CD4-positive, alpha-beta T cell (primary cell): ENCODE results near the gene PDLIM7. TPM values are rescaled to one million over a fixed set of nuclear protein-coding genes. Genes with fewer than 3 reads are reported as not detected.

ENCODE experiments used
- ATAC-seq: fragments of 200-7000 bp; cut with Tn5 transposase; one replicate; pipeline ENCODE4 v1.10.0; 2022; ENCODE audit warnings: mild to moderate bottlenecking; ENCODE audit not compliant: poor library complexity
- CTCF ChIA-PET: fragments of 350-600 bp; sonication (Branson Sonifier 250); formaldehyde crosslinking; loops from one replicate; lab custom pipeline; 2021; ENCODE audit warnings: antibody characterized with exemption, inconsistent platforms; lab: Charles Lee
- POLR2A ChIA-PET: fragments of 350-600 bp; sonication (Branson Sonifier 250); formaldehyde crosslinking; loops from one replicate; lab custom pipeline; 2021; ENCODE audit warnings: antibody characterized with exemption, inconsistent platforms; lab: Charles Lee
- DNase-seq, 14 experiments: peaks; one replicate each; pipeline ENCODE4 v3.0.0-alpha.2; 2013 to 2020; ENCODE audit warnings: mixed read lengths in 2 of 14
- H3K27ac ChIP-seq, 2 donors: one replicate each; pipeline versions ENCODE4 v1.5.1 to v1.7.0; 2013; ENCODE audit warnings: low read length in 2 of 2, low read depth in 1 of 2, mild to moderate bottlenecking in 1 of 2
- H3K27me3 ChIP-seq, 2 experiments: 1 replicate in 1 of 2; 2 replicates in 1 of 2; pipeline versions ENCODE4 v1.6.1 to v1.7.0; 2013; ENCODE audit warnings: low read length in 2 of 2, control low read depth in 1 of 2, mild to moderate bottlenecking in 1 of 2, moderate library complexity in 1 of 2; ENCODE audit not compliant: insufficient read depth in 2 of 2, control insufficient read depth in 1 of 2
- H3K36me3 ChIP-seq: one replicate; pipeline ENCODE4 v1.6.1; 2013; ENCODE audit warnings: low read length, control low read depth; ENCODE audit not compliant: insufficient read depth
- H3K4me1 ChIP-seq: one replicate; pipeline ENCODE4 v1.6.1; 2013; ENCODE audit warnings: low read length, control low read depth; ENCODE audit not compliant: insufficient read depth
- H3K4me3 ChIP-seq: one replicate; pipeline ENCODE4 v1.5.1; 2013; ENCODE audit warnings: mild to moderate bottlenecking, low read length, moderate library complexity
- H3K9me3 ChIP-seq, 2 experiments: 1 replicate in 1 of 2; 2 replicates in 1 of 2; pipeline versions ENCODE4 v1.6.1 to v1.7.0; 2013; ENCODE audit warnings: low read length in 2 of 2, mild to moderate bottlenecking in 2 of 2, control low read depth in 1 of 2, moderate library complexity in 1 of 2; ENCODE audit not compliant: control insufficient read depth in 1 of 2, insufficient read depth in 1 of 2
- H3K27ac Mint-ChIP-seq: one replicate; pipeline ENCODE4 v1.8.0; 2020; ENCODE audit warnings: mixed read lengths
- H3K27me3 Mint-ChIP-seq: one replicate; pipeline ENCODE4 v1.8.0; 2021; ENCODE audit warnings: mixed read lengths
- H3K36me3 Mint-ChIP-seq: one replicate; pipeline ENCODE4 v1.8.0; 2021; ENCODE audit warnings: low read depth, mixed read lengths
- H3K4me1 Mint-ChIP-seq: one replicate; pipeline ENCODE4 v1.8.0; 2021; ENCODE audit warnings: low read depth, mixed read lengths
- H3K4me3 Mint-ChIP-seq: one replicate; pipeline ENCODE4 v1.8.0; 2020; ENCODE audit warnings: mild to moderate bottlenecking, mixed read lengths
- H3K9me3 Mint-ChIP-seq: one replicate; pipeline ENCODE4 v1.8.0; 2020; ENCODE audit warnings: mixed read lengths
- intact Hi-C, 2 experiments: fragments of 100-400 bp; cut with DNase I in 1 of 2; cut with micrococcal nuclease in 1 of 2; formaldehyde crosslinking; loops; one replicate each; pipeline versions ENCODE4 v1.15.1 to v1.9.0; 2023 to 2025; cut with DNase I, micrococcal nuclease
- total RNA-seq, 174 experiments: library from RNA in 2 of 174; stranded (reverse) in 2 of 174; gene quantifications; one replicate each; pipeline ENCODE4 v1.2.3 and lab custom pipeline; 2021 to 2026
- TF ChIP-seq, protein P1 (sequence below): fragments of 200-600 bp; IDR thresholded peaks from one replicate; pipeline ENCODE4 v1.8.0; 2022; ENCODE audit warnings: antibody characterized with exemption, mild to moderate bottlenecking

PDLIM7 gene
- total RNA-seq, 2 experiments from 2014 or later: 5.2 to 6.0 TPM

- Histone ChIP-seq H3K4me3 (no peak overlapping the region), H3K36me3 (peaks cover 65% of the 10 kb centered on the region), H3K9me3 (no peaks in the 10 kb centered on the region), H3K4me1 (peaks cover 98% of the 10 kb centered on the region), H3K27me3 (no peaks in the 10 kb centered on the region), H3K27ac (peak overlapping the region; percentile 78 to 87)
- POLR2A ChIA-PET: interaction anchor here (0.7 to 15.3 kb wide), 6 partner anchors 8 to 57 kb away, joined by 3 to 661 read pairs (median 12); partner anchors contain the start of gene GRK6
- H3K36me3 Mint-ChIP-seq: peaks cover 82% of the 10 kb centered on the region
- CTCF ChIA-PET: interaction anchor here (1.3 to 7.7 kb wide), 3 partner anchors 10 to 38 kb away, joined by 5 to 61 read pairs (median 39); no protein-coding TSS in a partner anchor
- H3K4me3 Mint-ChIP-seq: no peak overlapping the region
- DNase-seq (peak in 1 of 14 experiments; percentile 19), ATAC-seq (no peak)
- H3K27ac Mint-ChIP-seq: peak overlapping the region; percentile 88
- H3K9me3 Mint-ChIP-seq: no peaks in the 10 kb centered on the region
- intact Hi-C loops: no loop called here
- TF ChIP-seq, protein P1, sequence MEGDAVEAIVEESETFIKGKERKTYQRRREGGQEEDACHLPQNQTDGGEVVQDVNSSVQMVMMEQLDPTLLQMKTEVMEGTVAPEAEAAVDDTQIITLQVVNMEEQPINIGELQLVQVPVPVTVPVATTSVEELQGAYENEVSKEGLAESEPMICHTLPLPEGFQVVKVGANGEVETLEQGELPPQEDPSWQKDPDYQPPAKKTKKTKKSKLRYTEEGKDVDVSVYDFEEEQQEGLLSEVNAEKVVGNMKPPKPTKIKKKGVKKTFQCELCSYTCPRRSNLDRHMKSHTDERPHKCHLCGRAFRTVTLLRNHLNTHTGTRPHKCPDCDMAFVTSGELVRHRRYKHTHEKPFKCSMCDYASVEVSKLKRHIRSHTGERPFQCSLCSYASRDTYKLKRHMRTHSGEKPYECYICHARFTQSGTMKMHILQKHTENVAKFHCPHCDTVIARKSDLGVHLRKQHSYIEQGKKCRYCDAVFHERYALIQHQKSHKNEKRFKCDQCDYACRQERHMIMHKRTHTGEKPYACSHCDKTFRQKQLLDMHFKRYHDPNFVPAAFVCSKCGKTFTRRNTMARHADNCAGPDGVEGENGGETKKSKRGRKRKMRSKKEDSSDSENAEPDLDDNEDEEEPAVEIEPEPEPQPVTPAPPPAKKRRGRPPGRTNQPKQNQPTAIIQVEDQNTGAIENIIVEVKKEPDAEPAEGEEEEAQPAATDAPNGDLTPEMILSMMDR: no peak
- H3K27me3 Mint-ChIP-seq: no peaks in the 10 kb centered on the region
- H3K4me1 Mint-ChIP-seq: peaks cover 75% of the 10 kb centered on the region
Measured at GRCh38 chr5:177440990-177441780, 56.2 kb downstream of the PDLIM7 start.

DNA sequence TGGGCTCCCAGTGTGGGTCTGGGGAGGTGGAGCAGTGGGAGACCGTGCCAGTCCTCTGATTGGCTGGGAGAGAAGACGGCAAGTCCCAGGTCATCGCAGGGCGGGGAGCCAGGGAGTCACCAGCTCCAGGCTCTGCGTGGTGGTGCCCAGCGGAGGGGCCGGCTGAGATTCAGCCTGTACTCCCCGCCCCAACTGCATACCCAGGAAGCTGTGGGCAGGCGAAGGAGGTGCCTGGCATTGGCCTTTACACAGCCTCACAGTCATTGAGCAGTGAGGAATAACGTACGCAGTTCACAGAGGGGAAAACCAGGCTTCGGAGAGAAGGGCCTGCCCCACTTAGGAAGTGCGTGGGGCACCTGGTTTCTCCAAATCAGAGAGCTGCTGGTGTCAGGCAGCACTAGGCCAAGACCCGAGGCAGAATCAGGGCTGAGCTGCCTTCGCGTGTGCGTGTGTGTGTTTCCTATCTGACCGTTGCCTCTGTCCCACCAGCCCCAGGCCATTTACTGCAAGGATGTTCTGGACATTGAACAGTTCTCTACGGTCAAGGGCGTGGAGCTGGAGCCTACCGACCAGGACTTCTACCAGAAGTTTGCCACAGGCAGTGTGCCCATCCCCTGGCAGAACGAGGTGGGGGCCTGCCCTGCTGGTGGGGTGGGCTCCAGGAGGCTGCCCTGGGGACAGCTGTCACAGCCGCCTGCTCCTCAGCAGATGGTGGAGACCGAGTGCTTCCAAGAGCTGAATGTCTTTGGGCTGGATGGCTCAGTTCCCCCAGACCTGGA lies 57.0 kb downstream of the PDLIM7 start:
- Histone ChIP-seq H3K9me3 (no peaks in the 10 kb centered on the region), H3K4me1 (peaks cover 98% of the 10 kb centered on the region), H3K27me3 (no peaks in the 10 kb centered on the region), H3K4me3 (no peak overlapping the region), H3K36me3 (peaks cover 73% of the 10 kb centered on the region), H3K27ac (peak overlapping the region; percentile 78 to 87)
- peaks cover 83% of the 10 kb centered on the region for H3K36me3 Mint-ChIP-seq
- H3K27ac Mint-ChIP-seq: peak overlapping the region; percentile 88
- intact Hi-C loops: no loop called here
- H3K4me3 Mint-ChIP-seq: peak overlapping the region; percentile 44
- no peaks in the 10 kb centered on the region for H3K27me3 Mint-ChIP-seq
- DNase-seq (peak in 7 of 14 experiments; percentile 35 to 91 (median 56)), ATAC-seq (peak; percentile 65)
- peaks cover 67% of the 10 kb centered on the region for H3K4me1 Mint-ChIP-seq
- no peaks in the 10 kb centered on the region for H3K9me3 Mint-ChIP-seq
- CTCF ChIA-PET: interaction anchor here (1.2 to 7.7 kb wide), 3 partner anchors 9 to 37 kb away, joined by 4 to 61 read pairs (median 39); no protein-coding TSS in a partner anchor
- TF ChIP-seq, protein P1: no peak
- POLR2A ChIA-PET: interaction anchor here (0.8 to 15.3 kb wide), 10 partner anchors 8 to 64 kb away, joined by 3 to 661 read pairs (median 5); partner anchors contain the start of gene GRK6

GRCh38 chr5:177439518-177440053 lies 57.8 kb downstream of the PDLIM7 start:
- Histone ChIP-seq H3K27me3 (no peaks in the 10 kb centered on the region), H3K9me3 (no peaks in the 10 kb centered on the region), H3K4me3 (no peak overlapping the region), H3K27ac (peak overlapping the region; percentile 78 to 87), H3K4me1 (peaks cover 98% of the 10 kb centered on the region), H3K36me3 (peaks cover 81% of the 10 kb centered on the region)
- DNase-seq: peak in 1 of 14 experiments; percentile 15
- intact Hi-C loops: no loop called here
- Mint-ChIP-seq H3K9me3 (no peaks in the 10 kb centered on the region), H3K27me3 (no peaks in the 10 kb centered on the region), H3K4me1 (peaks cover 65% of the 10 kb centered on the region), H3K4me3 (peak overlapping the region; percentile 44), H3K36me3 (peaks cover 84% of the 10 kb centered on the region), H3K27ac (peak overlapping the region; percentile 88)
- TF ChIP-seq, protein P1: no peak
- ATAC-seq: no peak
- CTCF ChIA-PET: interaction anchor here (0.6 to 3.6 kb wide), 4 partner anchors 8 to 1031 kb away, joined by 3 to 39 read pairs (median 4); no protein-coding TSS in a partner anchor
- POLR2A ChIA-PET: interaction anchor here (0.8 to 15.3 kb wide), 10 partner anchors 9 to 64 kb away, joined by 3 to 661 read pairs (median 5); partner anchors contain the start of gene GRK6
